ENCODE data around the gene UBE2E3. TPM values are rescaled to one million over a fixed set of nuclear protein-coding genes. Genes with fewer than 3 reads are reported as not detected.

UBE2E3 gene
- total RNA-seq, 1 experiment from 2014 or later, result 91.3 TPM

DNA sequence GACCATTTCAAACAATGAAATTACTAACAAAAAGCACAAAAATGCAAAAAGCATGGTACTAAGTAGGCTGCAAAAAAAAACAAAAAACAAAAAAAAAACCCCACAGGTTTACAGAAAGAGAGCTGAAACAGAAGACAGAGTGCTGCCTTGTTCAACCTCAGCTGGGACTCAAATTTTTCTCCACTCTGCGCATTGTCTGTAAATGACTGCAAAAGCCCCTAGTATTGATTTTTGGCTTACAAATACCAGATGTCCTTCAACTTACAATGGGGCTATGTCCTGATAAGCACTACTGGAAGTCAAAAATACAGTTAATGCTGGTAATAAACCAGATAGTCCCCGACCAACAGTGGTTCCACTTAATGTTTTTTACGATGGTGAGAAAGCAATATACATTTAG is 42.2 kb downstream of the UBE2E3 start:
- ChIA-PET CTCF (no interaction called here), POLR2A (no interaction called here)
- H3K9me3 ChIP-seq (ENCODE audit: control insufficient read depth, insufficient read depth, low read depth, low read length), result no peaks in the 10 kb centered on the region
- H3K4me1 ChIP-seq (ENCODE audit: control insufficient read depth, insufficient read depth, low read length), result no peaks in the 10 kb centered on the region
- TF ChIP-seq POLR2AphosphoS5 (IDR thresholded peaks at IDR 0.05; ENCODE audit: low read depth, low read length) (no peak), SIN3A (IDR thresholded peaks at IDR 0.05; ENCODE audit: borderline replicate concordance, insufficient read depth, low read depth, low read length) (no peak), TCF7L2 (IDR thresholded peaks at IDR 0.05; ENCODE audit: low read depth, low read length) (no peak)
- TF ChIP-seq, protein P1, sequence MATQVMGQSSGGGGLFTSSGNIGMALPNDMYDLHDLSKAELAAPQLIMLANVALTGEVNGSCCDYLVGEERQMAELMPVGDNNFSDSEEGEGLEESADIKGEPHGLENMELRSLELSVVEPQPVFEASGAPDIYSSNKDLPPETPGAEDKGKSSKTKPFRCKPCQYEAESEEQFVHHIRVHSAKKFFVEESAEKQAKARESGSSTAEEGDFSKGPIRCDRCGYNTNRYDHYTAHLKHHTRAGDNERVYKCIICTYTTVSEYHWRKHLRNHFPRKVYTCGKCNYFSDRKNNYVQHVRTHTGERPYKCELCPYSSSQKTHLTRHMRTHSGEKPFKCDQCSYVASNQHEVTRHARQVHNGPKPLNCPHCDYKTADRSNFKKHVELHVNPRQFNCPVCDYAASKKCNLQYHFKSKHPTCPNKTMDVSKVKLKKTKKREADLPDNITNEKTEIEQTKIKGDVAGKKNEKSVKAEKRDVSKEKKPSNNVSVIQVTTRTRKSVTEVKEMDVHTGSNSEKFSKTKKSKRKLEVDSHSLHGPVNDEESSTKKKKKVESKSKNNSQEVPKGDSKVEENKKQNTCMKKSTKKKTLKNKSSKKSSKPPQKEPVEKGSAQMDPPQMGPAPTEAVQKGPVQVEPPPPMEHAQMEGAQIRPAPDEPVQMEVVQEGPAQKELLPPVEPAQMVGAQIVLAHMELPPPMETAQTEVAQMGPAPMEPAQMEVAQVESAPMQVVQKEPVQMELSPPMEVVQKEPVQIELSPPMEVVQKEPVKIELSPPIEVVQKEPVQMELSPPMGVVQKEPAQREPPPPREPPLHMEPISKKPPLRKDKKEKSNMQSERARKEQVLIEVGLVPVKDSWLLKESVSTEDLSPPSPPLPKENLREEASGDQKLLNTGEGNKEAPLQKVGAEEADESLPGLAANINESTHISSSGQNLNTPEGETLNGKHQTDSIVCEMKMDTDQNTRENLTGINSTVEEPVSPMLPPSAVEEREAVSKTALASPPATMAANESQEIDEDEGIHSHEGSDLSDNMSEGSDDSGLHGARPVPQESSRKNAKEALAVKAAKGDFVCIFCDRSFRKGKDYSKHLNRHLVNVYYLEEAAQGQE (IDR thresholded peaks at IDR 0.05; ENCODE audit: insufficient read depth in 1 of 2, low read depth in 2 of 2, low read length in 1 of 2), result no peak
- TF ChIP-seq, protein P2, sequence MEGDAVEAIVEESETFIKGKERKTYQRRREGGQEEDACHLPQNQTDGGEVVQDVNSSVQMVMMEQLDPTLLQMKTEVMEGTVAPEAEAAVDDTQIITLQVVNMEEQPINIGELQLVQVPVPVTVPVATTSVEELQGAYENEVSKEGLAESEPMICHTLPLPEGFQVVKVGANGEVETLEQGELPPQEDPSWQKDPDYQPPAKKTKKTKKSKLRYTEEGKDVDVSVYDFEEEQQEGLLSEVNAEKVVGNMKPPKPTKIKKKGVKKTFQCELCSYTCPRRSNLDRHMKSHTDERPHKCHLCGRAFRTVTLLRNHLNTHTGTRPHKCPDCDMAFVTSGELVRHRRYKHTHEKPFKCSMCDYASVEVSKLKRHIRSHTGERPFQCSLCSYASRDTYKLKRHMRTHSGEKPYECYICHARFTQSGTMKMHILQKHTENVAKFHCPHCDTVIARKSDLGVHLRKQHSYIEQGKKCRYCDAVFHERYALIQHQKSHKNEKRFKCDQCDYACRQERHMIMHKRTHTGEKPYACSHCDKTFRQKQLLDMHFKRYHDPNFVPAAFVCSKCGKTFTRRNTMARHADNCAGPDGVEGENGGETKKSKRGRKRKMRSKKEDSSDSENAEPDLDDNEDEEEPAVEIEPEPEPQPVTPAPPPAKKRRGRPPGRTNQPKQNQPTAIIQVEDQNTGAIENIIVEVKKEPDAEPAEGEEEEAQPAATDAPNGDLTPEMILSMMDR (IDR thresholded peaks at IDR 0.05), result no peak
- H3K36me3 ChIP-seq (ENCODE audit: control insufficient read depth, insufficient read depth, low read length), result no peaks in the 10 kb centered on the region
- BruUV-seq (replicated peaks), result no TSS peak
- H3K27ac ChIP-seq (ENCODE audit: low read length), result no peak overlapping the region
- no peak overlapping the region for H3K4me3 ChIP-seq (ENCODE audit: low read depth in 2 of 2, low read length in 2 of 2)
- in situ Hi-C loops (cut with HindIII; ENCODE audit: low pct_unique_long_range_greater_than_20kb, low sequenced_read_pairs), result no loop called here
- ATAC-seq (no peak), DNase-seq (ENCODE audit: low read depth, low spot score) (no peak)
- H3K27me3 ChIP-seq (ENCODE audit: control insufficient read depth, insufficient read depth, low read length), result no peaks in the 10 kb centered on the region
- intact Hi-C loops (cut with micrococcal nuclease; ENCODE audit: unreplicated experiment), result no loop called here

DNA sequence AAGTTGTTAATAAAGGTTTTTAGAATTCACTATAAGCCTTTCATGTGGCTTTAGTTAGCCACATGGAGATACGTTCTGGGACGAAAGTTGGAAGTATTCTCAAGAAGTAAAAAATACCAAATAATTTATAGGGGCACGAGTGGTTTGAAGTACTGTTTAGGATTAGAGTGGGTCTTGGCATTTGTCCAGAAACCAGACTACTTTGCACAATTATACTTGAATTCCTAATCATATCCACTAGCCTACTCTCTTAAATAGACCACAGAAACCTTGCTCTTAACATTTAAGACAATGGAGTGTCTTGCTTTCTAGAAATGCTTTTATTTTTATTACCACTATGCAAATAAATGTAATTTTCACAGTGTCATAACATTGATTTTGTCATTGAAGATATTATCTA is 44.6 kb downstream of the UBE2E3 start:
- in situ Hi-C loops (cut with HindIII; ENCODE audit: low pct_unique_long_range_greater_than_20kb, low sequenced_read_pairs) (no loop called here), intact Hi-C loops (cut with micrococcal nuclease; ENCODE audit: unreplicated experiment) (no loop called here)
- DNase-seq (ENCODE audit: low read depth, low spot score) (no peak), ATAC-seq (no peak)
- Histone ChIP-seq H3K9me3 (ENCODE audit: control insufficient read depth, insufficient read depth, low read depth, low read length) (peaks cover 5% of the 10 kb centered on the region; the same call in 1 of the 2 replicates), H3K27ac (ENCODE audit: low read length) (no peak overlapping the region), H3K27me3 (ENCODE audit: control insufficient read depth, insufficient read depth, low read length) (no peaks in the 10 kb centered on the region), H3K4me1 (ENCODE audit: control insufficient read depth, insufficient read depth, low read length) (no peaks in the 10 kb centered on the region), H3K36me3 (ENCODE audit: control insufficient read depth, insufficient read depth, low read length) (no peaks in the 10 kb centered on the region), H3K4me3 (ENCODE audit: low read depth in 2 of 2, low read length in 2 of 2) (no peak overlapping the region)
- ChIA-PET POLR2A (no interaction called here), CTCF (no interaction called here)
- BruUV-seq (replicated peaks), result no TSS peak
- TF ChIP-seq, protein P1 (IDR thresholded peaks at IDR 0.05; ENCODE audit: insufficient read depth in 1 of 2, low read depth in 2 of 2, low read length in 1 of 2), result no peak
- TF ChIP-seq SIN3A (IDR thresholded peaks at IDR 0.05; ENCODE audit: borderline replicate concordance, insufficient read depth, low read depth, low read length) (no peak), TCF7L2 (IDR thresholded peaks at IDR 0.05; ENCODE audit: low read depth, low read length) (no peak), POLR2AphosphoS5 (IDR thresholded peaks at IDR 0.05; ENCODE audit: low read depth, low read length) (no peak)
- TF ChIP-seq, protein P2 (IDR thresholded peaks at IDR 0.05), result no peak

All from Panc1 (cell line).